Measurements from ENCODE around the gene HBZ. TPM values are rescaled to one million over a fixed set of nuclear protein-coding genes. Genes with fewer than 3 reads are reported as not detected.

The HBZ gene
- total RNA-seq, 1 experiment from 2014 or later, result not detected

DNA sequence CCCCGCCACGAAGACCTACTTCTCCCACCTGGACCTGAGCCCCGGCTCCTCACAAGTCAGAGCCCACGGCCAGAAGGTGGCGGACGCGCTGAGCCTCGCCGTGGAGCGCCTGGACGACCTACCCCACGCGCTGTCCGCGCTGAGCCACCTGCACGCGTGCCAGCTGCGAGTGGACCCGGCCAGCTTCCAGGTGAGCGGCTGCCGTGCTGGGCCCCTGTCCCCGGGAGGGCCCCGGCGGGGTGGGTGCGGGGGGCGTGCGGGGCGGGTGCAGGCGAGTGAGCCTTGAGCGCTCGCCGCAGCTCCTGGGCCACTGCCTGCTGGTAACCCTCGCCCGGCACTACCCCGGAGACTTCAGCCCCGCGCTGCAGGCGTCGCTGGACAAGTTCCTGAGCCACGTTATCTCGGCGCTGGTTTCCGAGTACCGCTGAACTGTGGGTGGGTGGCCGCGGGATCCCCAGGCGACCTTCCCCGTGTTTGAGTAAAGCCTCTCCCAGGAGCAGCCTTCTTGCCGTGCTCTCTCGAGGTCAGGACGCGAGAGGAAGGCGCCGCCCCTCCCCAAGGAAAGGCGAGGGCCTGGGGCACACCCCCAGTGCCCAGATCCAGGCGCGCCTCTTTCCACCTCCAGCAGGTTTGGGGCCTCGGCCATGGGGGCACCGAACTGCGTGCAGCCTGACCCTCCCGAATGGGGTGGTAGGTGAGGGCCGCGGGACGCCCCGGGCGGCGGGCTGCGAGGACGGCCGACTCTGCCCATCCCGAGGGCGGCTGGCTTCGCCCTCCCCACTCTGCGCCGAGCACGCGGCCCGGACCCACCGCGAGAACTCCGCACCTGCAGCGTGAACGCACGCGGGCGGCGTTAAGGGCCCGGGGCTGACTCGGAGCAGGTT lies 28.5 kb downstream of the HBZ start:
- Histone ChIP-seq H3K4me3 (ENCODE audit: low read length) (peak overlapping the region; percentile 42), H3K9me2 (replicated peaks; ENCODE audit: low read length) (no peaks in the 10 kb centered on the region), H3K27me3 (ENCODE audit: low read length) (peaks cover 10% of the 10 kb centered on the region), H2AFZ (ENCODE audit: low read length) (peak overlapping the region; percentile 81), H4K20me1 (ENCODE audit: low read length) (no peaks in the 10 kb centered on the region), H3K9ac (ENCODE audit: low read length) (no peak overlapping the region), H3K27ac (ENCODE audit: low read length) (no peak overlapping the region), H3K36me3 (ENCODE audit: low read depth, low read length) (no peaks in the 10 kb centered on the region), H3F3A (ENCODE audit: low read length, unreplicated experiment) (no peaks in the 10 kb centered on the region), H3K4me1 (ENCODE audit: insufficient read depth, low read length) (peaks cover 5% of the 10 kb centered on the region; the same call in 1 of the 2 replicates), H3K9me3 (ENCODE audit: low read length) (no peaks in the 10 kb centered on the region), H3K4me2 (ENCODE audit: low read length) (peak overlapping the region; percentile 76), H3K79me2 (ENCODE audit: low read length) (no peaks in the 10 kb centered on the region)
- POLR2A ChIA-PET (ENCODE audit: unreplicated experiment), result no interaction called here
- CTCF ChIA-PET, result interaction anchor here (0.8 kb wide), 1 partner anchor 74 kb away, joined by 3 read pairs; no protein-coding TSS in a partner anchor
- TF ChIP-seq, protein P1, sequence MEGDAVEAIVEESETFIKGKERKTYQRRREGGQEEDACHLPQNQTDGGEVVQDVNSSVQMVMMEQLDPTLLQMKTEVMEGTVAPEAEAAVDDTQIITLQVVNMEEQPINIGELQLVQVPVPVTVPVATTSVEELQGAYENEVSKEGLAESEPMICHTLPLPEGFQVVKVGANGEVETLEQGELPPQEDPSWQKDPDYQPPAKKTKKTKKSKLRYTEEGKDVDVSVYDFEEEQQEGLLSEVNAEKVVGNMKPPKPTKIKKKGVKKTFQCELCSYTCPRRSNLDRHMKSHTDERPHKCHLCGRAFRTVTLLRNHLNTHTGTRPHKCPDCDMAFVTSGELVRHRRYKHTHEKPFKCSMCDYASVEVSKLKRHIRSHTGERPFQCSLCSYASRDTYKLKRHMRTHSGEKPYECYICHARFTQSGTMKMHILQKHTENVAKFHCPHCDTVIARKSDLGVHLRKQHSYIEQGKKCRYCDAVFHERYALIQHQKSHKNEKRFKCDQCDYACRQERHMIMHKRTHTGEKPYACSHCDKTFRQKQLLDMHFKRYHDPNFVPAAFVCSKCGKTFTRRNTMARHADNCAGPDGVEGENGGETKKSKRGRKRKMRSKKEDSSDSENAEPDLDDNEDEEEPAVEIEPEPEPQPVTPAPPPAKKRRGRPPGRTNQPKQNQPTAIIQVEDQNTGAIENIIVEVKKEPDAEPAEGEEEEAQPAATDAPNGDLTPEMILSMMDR (conservative IDR thresholded peaks at IDR 0.05; ENCODE audit: low read depth, low read length), result no peak
- no peak for TF ChIP-seq EZH2phosphoT487 (IDR thresholded peaks at IDR 0.05; ENCODE audit: borderline replicate concordance, low read length)
- no peak for TF ChIP-seq EZH2 (IDR thresholded peaks at IDR 0.05; ENCODE audit: low read length, unreplicated experiment)
- no TSS peak for BruUV-seq (replicated peaks)
- intact Hi-C loops (cut with micrococcal nuclease), result loop anchor here (2.0 kb wide), 1 partner anchor 74 kb away; no protein-coding TSS in a partner anchor
- peak; percentile 73 for ATAC-seq
- no peak for DNase-seq

- DNase-seq (peak; percentile 68), ATAC-seq (peak; percentile 27)
- TF ChIP-seq, protein P1 (conservative IDR thresholded peaks at IDR 0.05; ENCODE audit: low read depth, low read length), result peak; percentile 83
- no peak for TF ChIP-seq EZH2phosphoT487 (IDR thresholded peaks at IDR 0.05; ENCODE audit: borderline replicate concordance, low read length)
- H3K4me2 ChIP-seq (ENCODE audit: low read length), result no peak overlapping the region
- no peak overlapping the region for H3K27ac ChIP-seq (ENCODE audit: low read length)
- no peaks in the 10 kb centered on the region for H3K9me3 ChIP-seq (ENCODE audit: low read length)
- H3K36me3 ChIP-seq (ENCODE audit: low read depth, low read length), result no peaks in the 10 kb centered on the region
- no peaks in the 10 kb centered on the region for H3F3A ChIP-seq (ENCODE audit: low read length, unreplicated experiment)
- peaks cover 10% of the 10 kb centered on the region for H3K27me3 ChIP-seq (ENCODE audit: low read length)
- H3K9ac ChIP-seq (ENCODE audit: low read length), result no peak overlapping the region
- H3K9me2 ChIP-seq (replicated peaks; ENCODE audit: low read length), result no peaks in the 10 kb centered on the region
- BruUV-seq (replicated peaks), result no TSS peak
- intact Hi-C loops (cut with micrococcal nuclease), result loop anchor here (2.0 kb wide), 1 partner anchor 75 kb away; no protein-coding TSS in a partner anchor
- no peaks in the 10 kb centered on the region for H4K20me1 ChIP-seq (ENCODE audit: low read length)
- CTCF ChIA-PET, result interaction anchor here (0.7 kb wide), 1 partner anchor 125 kb away, joined by 3 read pairs; no protein-coding TSS in a partner anchor
- 0 out of 2 replicates have a peak overlapping the region, but pooled peaks have one; percentile 42 for H3K4me3 ChIP-seq (ENCODE audit: low read length)
- POLR2A ChIA-PET (ENCODE audit: unreplicated experiment), result no interaction called here
- H3K4me1 ChIP-seq (ENCODE audit: insufficient read depth, low read length), result peaks cover 5% of the 10 kb centered on the region; the same call in 1 of the 2 replicates
- H3K79me2 ChIP-seq (ENCODE audit: low read length), result no peaks in the 10 kb centered on the region
- H2AFZ ChIP-seq (ENCODE audit: low read length), result no peak overlapping the region
Measured at GRCh38 chr16:181565-182021, 29.1 kb downstream of the HBZ start.
